Neural cell (in vitro differentiated cells): ENCODE measurements around the gene NUP107. TPM values are rescaled to one million over a fixed set of nuclear protein-coding genes. Genes with fewer than 3 reads are reported as not detected.

Experiments used
- H2AFZ ChIP-seq: fragments of 200-600, 300-800 bp; sonication (generic), shearing (Covaris generic); 2 replicates; pipeline ENCODE4 v1.6.0; 2014; ENCODE audit warnings: low read depth, mild to moderate bottlenecking, antibody characterized with exemption, low read length, moderate library complexity
- H3F3A ChIP-seq: fragments of 200-600 bp; shearing (Covaris generic); 2 replicates; pipeline ENCODE4 v1.6.1; 2016; ENCODE audit warnings: mild to moderate bottlenecking, moderate library complexity, mixed read lengths, antibody characterized with exemption, low read length; ENCODE audit not compliant: insufficient read depth, poor library complexity, severe bottlenecking
- H3K27ac ChIP-seq: fragments of 200-600, 300-800 bp; sonication (generic), shearing (Covaris generic); 2 replicates; pipeline ENCODE4 v1.5.1; 2014; ENCODE audit warnings: mild to moderate bottlenecking, low read length, moderate library complexity
- H3K27me3 ChIP-seq: fragments of 300-800, 200-600 bp; sonication (generic), shearing (Covaris generic); 2 replicates; pipeline ENCODE4 v1.6.0; 2014; ENCODE audit warnings: mild to moderate bottlenecking, low read depth, low read length, moderate library complexity; ENCODE audit not compliant: insufficient read depth
- H3K36me3 ChIP-seq: fragments of 300-800, 200-600 bp; sonication (generic), shearing (Covaris generic); 2 replicates; pipeline ENCODE4 v1.5.1; 2014; ENCODE audit warnings: mild to moderate bottlenecking, antibody characterized with exemption, low read length, moderate library complexity; ENCODE audit not compliant: insufficient read depth
- H3K4me2 ChIP-seq: fragments of 300-800, 200-600 bp; sonication (generic), shearing (Covaris generic); 2 replicates; pipeline ENCODE4 v1.6.0; 2014; ENCODE audit warnings: mild to moderate bottlenecking, low read length
- H3K4me3 ChIP-seq: fragments of 300-800, 200-600 bp; sonication (generic), shearing (Covaris generic); 2 replicates; pipeline ENCODE4 v1.5.1; 2014; ENCODE audit warnings: mild to moderate bottlenecking, low read length, moderate library complexity
- H3K79me2 ChIP-seq: fragments of 200-600 bp; shearing (Covaris generic); replicated peaks from 2 replicates; pipeline ENCODE4 v1.6.0; 2014; ENCODE audit warnings: mild to moderate bottlenecking, low read length, moderate library complexity; ENCODE audit not compliant: insufficient read depth
- H3K9ac ChIP-seq: fragments of 300-800, 200-600 bp; sonication (generic), shearing (Covaris generic); 2 replicates; pipeline ENCODE4 v1.6.1; 2016; ENCODE audit warnings: mild to moderate bottlenecking, low read length, mixed read lengths
- H3K9me2 ChIP-seq: fragments of 200-600 bp; shearing (Covaris generic); 2 replicates; pipeline ENCODE4 v1.6.1; 2016; ENCODE audit warnings: mild to moderate bottlenecking, low read length, mixed read lengths; ENCODE audit not compliant: insufficient read depth
- H3K9me3 ChIP-seq: fragments of 200-600, 300-800 bp; sonication (generic), shearing (Covaris generic); 2 replicates; pipeline ENCODE4 v1.6.1; 2016; ENCODE audit warnings: mild to moderate bottlenecking, mixed run types, low read length, moderate library complexity, mixed read lengths
- H4K20me1 ChIP-seq: fragments of 200-600 bp; shearing (Covaris generic); 2 replicates; pipeline ENCODE4 v1.6.1; 2016; ENCODE audit warnings: mild to moderate bottlenecking, mixed run types; ENCODE audit not compliant: insufficient read depth
- CTCF ChIP-seq: fragments of 450-650 bp; IDR thresholded peaks from 2 replicates; pipeline ENCODE4 v1.5.1; 2014; ENCODE audit warnings: antibody characterized with exemption, mild to moderate bottlenecking, moderate library complexity; ENCODE audit not compliant: poor library complexity, severe bottlenecking
- EP300 ChIP-seq: fragments of 450-650 bp; conservative IDR thresholded peaks from 2 replicates; pipeline ENCODE4 v1.6.1; 2014; ENCODE audit warnings: antibody characterized with exemption, mild to moderate bottlenecking, moderate library complexity; ENCODE audit not compliant: poor library complexity, severe bottlenecking
- EZH2 ChIP-seq: fragments of 200-600, 300-800 bp; shearing (Covaris generic), sonication (generic); IDR thresholded peaks from 2 replicates; pipeline ENCODE4 v1.6.1; 2014; ENCODE audit warnings: antibody characterized with exemption, low read length, borderline replicate concordance, mild to moderate bottlenecking; ENCODE audit not compliant: insufficient read depth, poor library complexity, severe bottlenecking
- MXI1 ChIP-seq: fragments of 450-650 bp; conservative IDR thresholded peaks from 2 replicates; pipeline ENCODE4 v1.6.1; 2014; ENCODE audit warnings: antibody characterized with exemption, mild to moderate bottlenecking; ENCODE audit not compliant: poor library complexity, severe bottlenecking
- POLR2AphosphoS5 ChIP-seq: IDR thresholded peaks from 2 replicates; pipeline ENCODE4 v1.6.1; 2012
- RAD21 ChIP-seq: fragments of 450-650 bp; conservative IDR thresholded peaks from 2 replicates; pipeline ENCODE4 v1.6.1; 2014; ENCODE audit warnings: antibody characterized with exemption, mild to moderate bottlenecking, moderate library complexity
- REST ChIP-seq: IDR thresholded peaks from 2 replicates; pipeline ENCODE4 v1.6.1; 2012; ENCODE audit warnings: borderline replicate concordance
- SMC3 ChIP-seq: fragments of 450-650 bp; conservative IDR thresholded peaks from 2 replicates; pipeline ENCODE4 v1.6.1; 2014; ENCODE audit warnings: antibody characterized with exemption, mild to moderate bottlenecking, moderate library complexity; ENCODE audit not compliant: poor library complexity
- TAF1 ChIP-seq: IDR thresholded peaks from 2 replicates; pipeline ENCODE4 v1.6.1; 2012; ENCODE audit warnings: low read depth
- polyA plus RNA-seq: library from polyadenylated mRNA; depleted of rRNA; stranded (reverse); fragments of >200 nt; gene quantifications from 2 replicates; pipeline ENCODE4 v1.2.3, GENCODE V29; 2014

Gene NUP107
- polyA plus RNA-seq, 1 donor from 2014 or later = 64.1 TPM

DNA sequence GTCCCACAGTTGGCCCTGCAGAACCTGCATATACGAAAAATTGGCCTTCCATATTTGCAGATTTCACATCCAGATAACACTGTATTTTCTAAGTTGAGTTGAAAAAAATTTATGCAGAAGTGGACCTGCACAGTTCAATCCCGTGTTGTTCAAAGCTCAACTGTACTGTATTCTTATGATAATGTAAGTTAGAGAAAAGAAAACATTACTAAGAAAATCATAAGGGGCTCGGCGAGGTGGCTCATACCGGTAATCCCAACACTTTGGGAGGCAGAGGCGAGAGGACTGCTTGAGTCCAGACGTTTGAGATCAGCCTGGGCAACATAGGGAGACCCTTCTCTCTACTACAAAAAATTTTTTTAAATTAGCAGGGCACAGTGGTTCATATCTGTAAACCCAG, 41.0 kb downstream of the NUP107 start:
- H3K36me3 ChIP-seq = no peaks in the 10 kb centered on the region

GRCh38 chr12:68733661-68734071, 46.9 kb downstream of the NUP107 start:
- Histone ChIP-seq H3K4me2 (no peak overlapping the region), H4K20me1 (no peaks in the 10 kb centered on the region), H3F3A (no peaks in the 10 kb centered on the region), H3K9ac (no peak overlapping the region), H3K36me3 (no peaks in the 10 kb centered on the region), H3K79me2 (no peaks in the 10 kb centered on the region), H3K27me3 (no peaks in the 10 kb centered on the region), H3K4me3 (no peak overlapping the region), H3K9me2 (no peaks in the 10 kb centered on the region), H3K9me3 (no peaks in the 10 kb centered on the region), H3K27ac (no peak overlapping the region), H2AFZ (no peak overlapping the region)
- TF ChIP-seq SMC3 = no peak
- no peak for TF ChIP-seq MXI1
- TF ChIP-seq REST = no peak
- no peak for TF ChIP-seq EZH2
- no peak for TF ChIP-seq CTCF
- TF ChIP-seq RAD21 = no peak

More for the DNA sequence above, 41.0 kb downstream of the NUP107 start:
- Histone ChIP-seq H4K20me1 (no peaks in the 10 kb centered on the region), H3F3A (no peaks in the 10 kb centered on the region), H3K27me3 (no peaks in the 10 kb centered on the region), H3K79me2 (no peaks in the 10 kb centered on the region), H3K27ac (no peak overlapping the region), H3K9me3 (no peaks in the 10 kb centered on the region), H3K9me2 (no peaks in the 10 kb centered on the region), H3K4me2 (no peak overlapping the region), H3K4me3 (no peak overlapping the region), H2AFZ (no peak overlapping the region), H3K9ac (no peak overlapping the region)
- TF ChIP-seq TAF1 (no peak), MXI1 (no peak), SMC3 (no peak), EZH2 (no peak), EP300 (no peak), CTCF (no peak), REST (no peak), POLR2AphosphoS5 (no peak), RAD21 (no peak)
